NCI-H1105 treated with DMSO at 0.1 percent for 48 hours (cell line): ENCODE measurements around the gene ADAMTSL2.

Experiments used
- DNase-seq: peaks from one replicate; lab custom pipeline; 2025; lab: John Stamatoyannopoulos, UW

The ADAMTSL2 gene

DNA sequence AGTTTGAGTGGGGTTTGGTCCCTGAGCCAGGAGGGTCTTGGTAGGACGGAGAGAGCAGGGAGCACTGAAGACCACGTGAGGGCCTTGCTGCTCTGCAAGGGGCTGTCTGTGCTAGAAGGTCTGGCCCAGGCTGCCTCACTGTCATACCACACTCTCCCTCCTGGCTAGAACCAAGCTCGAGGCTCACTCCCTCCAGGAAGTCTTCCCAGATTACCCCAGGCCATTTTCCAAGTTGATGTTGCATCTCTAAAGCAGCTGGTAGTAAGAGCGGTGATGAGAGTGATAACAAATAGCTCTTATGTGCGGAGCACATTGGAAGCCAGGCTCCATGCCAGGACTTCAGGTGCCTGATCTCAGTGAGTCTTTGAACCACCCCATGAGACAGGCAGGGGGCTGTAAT is 16.3 kb upstream of the ADAMTSL2 start:
- peak; percentile 64 for DNase-seq

DNA sequence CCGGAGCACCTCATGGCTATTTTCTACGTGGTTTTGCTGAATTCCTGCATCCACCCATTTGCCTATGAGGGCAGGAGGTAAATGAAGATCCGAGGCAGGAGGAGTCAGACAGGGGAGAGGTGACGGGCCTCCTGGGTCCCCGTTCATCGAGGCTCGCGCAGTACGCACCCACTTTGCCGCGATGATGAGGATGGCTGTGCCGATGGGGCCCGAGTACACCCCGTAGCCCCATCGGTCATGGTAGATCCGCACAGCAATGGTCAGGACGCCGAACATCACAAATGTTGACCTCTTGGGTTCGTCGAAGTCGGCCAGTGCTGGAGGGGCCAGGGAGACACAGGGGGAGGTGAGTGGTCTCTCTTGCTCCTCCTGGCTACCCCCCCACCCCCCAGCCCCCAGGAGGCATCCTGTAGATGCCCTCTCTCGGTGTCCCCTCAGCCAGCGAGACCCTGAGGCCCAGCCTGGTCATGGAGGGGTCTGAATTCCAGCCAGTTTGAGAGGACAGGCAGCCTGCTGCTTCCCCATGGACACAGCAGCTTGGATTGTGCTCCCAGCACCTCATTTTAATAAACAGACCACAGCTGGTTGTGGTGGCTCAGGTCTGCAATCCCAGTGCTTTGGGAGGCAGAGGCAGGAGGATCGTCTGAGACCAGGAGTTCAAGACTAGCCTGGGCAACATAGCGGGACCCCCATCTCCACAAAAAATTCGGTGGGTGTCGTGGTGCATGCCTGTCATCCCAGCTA is 15.6 kb upstream of the ADAMTSL2 start:
- DNase-seq = no peak

DNA sequence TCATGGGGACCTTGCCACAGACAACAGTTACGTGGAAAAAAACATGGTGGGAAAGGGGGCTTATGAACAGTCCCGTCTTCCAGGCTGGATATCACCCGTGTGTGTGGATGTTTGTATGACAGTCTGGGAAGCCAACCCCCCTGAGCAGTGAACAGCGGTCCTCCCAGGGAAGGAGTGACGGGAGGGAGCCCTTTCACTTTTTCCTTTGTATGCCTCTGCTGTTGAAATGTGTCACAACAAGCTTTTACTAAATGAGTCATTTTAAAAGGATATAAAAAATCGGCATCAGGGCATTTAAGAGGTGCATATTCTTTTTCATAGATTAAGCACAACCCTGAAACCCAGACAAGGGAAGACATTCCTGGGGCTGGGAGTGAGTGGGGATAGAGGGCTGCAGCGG is 14.8 kb upstream of the ADAMTSL2 start:
- no peak for DNase-seq

DNA sequence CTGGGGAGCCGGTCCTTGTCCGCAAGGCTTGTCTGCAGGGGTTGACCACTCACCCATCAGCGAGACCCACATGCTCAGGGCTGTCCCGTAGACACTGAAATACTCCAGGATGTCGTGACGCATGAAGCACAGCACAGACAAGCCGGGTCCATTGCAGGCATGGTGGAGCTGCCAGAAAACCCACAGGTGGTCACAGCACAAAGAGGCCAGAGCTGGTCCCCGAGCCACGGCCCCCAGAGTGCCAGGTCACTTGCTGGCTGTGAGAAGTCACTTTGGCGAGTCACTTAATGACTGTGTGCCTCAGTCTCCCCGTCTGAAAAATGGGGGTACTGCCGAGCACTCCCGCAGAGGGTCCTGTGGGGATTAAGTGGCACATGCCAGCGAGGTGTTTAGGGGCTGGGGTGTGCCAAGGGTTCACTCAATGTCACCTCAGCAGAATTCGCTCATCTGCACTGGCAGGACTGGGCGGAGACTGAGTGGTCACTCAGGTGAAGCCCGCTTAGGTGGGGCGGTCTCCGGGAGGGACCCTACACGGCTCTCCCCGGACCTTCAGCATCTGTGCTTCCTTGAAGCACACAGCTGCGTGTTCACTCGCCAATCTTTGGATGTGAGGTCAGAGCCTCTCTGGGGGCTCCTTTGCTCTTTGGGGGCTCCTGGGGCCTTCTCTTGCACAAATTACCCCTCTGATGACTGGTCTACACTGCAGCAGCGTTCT is 14.2 kb upstream of the ADAMTSL2 start:
- DNase-seq = no peak

DNA sequence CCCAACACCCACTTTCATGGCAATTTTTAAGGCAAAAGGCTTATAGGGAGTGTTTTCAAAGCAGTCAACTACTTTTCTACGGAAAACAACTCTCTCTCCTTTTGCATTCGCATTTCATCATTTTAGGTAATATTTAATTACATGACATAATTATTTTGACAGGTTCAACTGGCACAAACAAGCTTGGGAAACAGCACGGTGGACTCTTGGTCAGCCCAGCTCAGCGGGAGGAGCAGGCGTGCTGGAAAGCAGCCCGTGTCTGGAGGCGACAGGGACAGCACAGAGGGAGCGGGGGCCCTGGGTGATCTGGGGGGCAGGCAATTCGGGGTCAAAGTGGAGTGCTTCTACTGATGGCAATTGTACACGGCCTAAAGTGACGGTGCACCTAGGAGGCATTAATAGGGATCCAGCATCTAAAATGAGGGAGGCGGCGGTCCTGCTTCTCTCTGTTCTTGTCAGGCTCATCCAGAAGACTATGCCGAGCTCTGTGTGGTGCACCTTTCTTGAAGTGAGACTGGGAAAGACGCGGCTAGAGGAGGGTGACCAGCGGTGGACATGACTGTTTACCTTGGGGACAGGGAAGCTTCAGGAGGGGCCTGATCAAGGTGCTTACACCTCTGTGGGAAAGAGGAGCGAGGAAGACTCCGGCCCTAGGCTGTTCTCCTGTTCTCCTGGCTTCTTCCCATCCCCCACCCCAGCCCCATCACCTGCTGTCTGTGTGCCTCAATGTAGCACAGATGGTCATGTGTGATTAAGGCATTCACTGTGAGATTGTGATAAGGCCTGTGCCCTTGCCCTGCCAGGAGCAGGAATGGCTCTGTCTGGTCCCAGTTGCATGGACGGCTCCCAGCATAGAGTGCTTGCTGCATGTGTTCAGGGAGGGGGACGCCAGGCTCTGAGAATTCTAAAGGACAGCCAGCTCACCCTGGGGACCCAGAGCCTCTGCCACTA is 13.1 kb upstream of the ADAMTSL2 start:
- DNase-seq = no peak

DNA sequence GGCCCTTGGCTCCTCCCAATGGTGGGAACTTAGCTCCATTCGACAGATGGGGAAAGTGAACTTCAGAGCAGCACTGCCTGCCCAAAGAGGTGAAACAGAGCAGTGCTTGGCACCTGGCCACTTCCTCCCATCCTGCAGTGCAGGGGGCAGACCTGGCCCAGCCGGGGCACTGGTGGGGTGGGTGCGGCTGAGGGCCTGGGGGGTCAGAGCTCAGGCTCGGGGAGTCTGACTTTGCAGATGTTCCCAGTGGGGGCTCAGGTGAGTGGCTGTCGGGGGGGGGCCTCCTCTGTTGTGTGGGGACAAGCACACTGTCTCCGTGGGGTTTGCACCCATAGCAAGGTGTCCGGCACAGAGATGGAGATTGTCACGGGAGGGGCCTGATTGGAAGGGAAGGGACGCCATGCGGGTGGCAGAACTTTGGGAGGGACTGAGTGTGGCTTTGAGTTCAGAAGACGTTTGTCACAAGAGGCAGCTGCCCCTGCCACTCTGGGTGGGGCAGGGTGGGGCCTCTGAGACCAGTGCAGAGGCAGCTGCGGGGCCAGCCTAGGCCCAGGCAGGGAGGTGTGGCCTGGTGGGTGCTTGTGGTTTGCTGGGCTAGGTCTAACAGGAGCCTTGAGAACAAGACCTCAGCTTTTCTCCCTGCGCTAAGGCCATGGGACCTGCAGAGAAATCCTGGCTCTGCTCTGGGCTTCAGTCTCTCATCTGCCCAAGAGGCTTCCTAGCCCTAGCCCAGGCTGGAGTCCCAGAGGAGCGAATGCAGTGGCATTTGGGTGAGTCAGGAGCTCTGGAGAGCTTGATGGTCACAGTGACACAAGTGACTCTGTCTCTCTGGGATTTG is 12.2 kb upstream of the ADAMTSL2 start:
- DNase-seq = no peak

DNA sequence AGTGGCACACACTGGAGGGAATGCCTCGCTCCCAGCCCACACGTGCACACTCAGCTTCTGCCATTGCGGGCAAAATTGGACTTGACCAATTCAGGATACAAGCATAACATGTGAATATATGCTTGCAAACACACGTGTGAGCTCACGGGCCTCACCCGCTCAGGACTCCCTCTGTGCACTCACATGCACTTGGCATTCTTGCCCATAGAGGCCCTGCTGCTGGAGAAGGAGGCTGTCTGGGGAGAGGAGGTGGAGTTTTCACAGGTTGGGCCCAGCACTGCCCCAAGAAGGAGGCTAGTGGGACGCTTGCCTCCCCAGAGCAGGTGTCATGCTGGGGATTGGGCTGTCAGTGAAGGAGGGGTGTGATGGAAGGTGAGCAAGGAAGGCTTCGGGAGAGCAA is 11.4 kb upstream of the ADAMTSL2 start:
- DNase-seq = no peak

DNA sequence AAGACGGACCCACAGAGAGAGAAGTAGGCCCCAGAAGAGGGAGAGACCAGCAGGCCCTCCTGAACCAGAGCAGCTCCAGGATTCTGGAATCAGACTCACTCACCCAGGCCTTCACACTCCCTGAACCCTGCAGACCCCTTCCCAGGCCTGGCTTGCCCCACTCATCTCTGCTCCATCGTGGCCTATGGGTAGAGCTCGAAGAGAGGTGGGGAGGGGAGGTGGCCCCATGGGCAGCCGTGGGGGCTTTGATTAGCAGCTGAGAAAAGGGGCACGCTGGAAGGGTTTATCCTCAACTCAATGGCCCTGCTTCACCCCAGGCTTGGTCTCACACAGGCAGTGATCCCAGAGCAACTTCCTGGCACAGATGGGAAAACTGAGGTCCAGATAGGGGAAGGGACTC is 10.4 kb upstream of the ADAMTSL2 start:
- no peak for DNase-seq

DNA sequence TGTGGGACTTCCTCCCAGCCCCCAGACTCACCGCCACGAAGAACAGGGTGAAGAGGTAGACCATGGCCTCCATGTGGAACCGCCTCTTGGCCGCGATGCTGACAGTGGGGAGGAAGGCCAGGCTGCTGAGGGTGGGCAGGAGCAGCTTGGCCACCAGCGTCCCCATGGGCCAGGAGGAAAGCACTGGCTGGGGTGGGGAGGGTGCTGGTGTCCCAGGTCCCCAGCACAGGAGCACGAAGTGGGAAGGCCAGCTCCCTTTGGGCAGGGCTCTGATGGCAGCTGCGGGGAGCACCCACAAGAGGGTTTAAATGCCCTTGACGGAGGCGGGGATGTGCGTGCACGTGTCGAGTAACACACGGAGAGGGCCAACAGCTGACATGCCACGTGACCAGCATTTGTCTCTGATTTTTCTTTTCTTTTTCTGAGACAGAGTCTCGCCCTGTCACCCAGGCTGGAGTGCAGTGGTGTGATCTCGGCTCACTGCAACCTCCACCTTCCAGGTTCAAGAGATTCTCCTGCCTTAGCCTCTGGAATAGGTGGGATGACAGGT is 9.8 kb upstream of the ADAMTSL2 start, which contains the start of gene MYMK:
Gene MYMK, minus strand, starts transcription at position 281 of the 550 bp plus-strand sequence. Its CDS starts 115 bp downstream, at position 166.
- DNase-seq = no peak

DNA sequence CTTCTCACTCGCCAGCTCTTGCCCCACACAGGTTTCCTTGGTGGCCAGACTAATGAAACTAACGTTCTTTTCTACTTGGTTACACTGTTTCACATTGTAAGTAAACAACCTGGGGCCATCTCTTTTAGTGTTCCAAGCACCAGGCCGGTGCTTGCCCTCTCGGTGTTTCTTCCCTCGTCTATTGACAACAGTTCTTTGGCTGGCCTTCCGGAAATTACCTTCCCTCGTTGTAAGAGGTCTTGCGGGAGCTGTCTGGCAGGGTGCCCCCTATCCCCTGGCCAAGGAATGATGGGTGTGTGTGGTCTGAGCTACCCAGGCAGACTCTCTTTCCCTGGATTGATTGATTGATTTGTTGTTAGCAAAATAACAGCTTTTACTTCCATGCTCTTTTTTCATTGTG is 8.8 kb upstream of the ADAMTSL2 start:
- DNase-seq = no peak

DNA sequence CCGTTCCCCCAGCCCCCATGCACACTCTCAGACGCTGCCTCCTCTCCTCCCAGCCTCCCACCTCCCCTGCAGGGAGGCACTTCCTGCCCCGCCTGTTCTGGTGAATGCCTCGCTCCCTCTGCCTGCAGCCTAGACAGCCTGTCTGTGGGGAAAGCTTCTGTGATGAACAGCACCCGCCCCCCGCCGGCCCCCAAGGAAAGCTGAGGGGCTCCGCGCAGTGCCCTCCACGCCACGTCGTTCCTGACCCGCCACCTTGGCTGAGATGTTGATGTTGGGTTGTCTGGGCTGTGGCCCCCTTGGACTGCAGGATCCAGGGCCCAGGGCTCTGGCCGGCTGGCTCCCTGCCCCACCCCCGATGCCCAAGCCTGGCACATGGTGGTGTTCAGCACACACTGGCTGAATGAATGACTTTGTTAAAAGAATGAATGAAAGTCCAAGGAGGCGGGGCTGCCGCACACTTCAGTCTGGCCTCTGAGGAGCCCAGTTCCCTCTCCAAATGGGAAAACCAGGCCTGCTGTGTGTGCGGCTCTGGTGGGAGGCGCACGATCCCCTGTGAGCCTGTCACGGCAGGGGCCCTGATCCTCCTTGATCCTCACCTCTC is 7.7 kb upstream of the ADAMTSL2 start:
- DNase-seq = no peak

DNA sequence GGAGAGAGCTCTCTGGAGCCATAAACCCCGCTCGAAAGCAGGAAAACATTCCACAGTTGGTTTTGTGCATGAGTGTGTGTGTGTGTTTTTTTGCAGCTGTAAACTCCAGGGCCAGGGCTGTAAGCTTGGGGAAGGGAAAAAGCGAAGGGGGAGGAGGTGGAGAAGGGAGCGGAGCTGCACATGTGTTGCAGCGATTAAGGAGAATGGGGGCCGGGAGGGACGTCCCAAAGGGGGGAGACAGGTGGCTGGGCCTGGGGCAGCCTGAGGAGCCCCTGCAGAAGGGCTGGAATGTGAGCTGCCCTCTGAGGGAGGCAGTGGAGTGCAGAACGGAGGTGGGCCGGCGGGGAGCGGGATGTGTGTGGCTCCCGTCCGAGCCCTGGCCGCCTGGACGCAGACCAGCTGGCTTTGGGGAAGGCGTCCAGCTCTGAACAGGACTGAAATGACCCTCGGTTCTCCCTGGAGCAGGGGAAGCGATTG is 7.0 kb upstream of the ADAMTSL2 start:
- no peak for DNase-seq

DNA sequence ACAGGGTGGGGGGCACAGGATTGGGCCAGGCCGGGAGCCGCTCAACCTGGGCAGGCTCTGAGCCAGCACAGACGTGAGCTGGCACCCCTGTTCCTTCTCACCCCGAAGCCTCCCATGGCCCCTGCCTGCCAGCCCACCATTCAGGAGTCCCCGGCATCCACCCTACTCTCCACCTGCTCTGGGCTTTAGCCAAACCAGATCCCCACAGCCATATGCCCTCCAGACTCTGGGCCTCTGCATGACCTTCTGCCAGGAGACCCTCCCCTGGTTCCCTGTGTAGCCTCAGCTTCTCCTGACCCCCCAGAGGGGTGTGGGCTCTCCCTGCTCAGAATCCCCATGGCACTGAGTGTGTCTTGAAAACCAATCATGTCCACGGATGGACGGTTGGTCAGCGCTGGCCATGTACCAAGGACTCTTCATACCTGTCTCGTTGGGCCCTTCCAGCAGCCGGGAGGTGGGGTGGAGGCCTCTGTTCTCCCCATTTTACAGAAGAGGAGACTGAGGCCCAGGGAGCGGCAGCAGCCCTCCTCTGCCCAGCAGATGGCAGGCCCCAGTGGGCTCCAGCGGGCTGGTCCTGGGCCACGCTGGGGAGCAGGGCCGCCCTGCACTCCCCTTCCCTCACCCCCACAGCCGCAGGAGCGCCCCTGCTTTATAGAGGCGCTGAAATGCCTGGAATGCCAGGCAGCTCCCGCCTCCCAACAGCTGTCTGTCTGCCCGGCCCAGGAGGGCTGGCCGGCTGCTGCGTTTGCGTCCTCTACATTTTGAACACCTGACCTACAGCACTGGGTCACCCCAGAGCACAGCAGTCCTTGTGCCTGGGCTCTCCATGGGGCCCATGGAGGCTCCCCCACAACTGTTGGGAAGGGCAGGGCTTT is 6.3 kb upstream of the ADAMTSL2 start:
- no peak for DNase-seq

DNA sequence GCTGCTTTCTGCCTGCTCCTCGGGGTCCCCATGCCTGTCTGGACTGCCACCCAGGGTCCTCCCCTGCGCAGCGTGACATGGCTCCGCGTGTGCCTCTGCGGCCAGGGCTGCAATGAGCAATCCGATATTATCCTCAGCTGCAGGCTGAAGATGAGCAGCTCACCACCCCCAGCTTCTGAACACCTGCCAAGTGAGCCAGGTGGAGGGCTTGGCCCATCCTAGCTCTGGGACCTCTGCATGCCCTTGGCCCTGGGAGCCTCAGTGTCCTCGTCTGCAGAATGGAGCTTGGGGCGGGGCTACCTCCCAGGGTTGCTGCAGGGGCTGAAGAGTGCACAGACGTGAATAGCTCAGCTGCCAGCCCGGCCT is 5.6 kb upstream of the ADAMTSL2 start:
- peak; percentile 12 for DNase-seq

DNA sequence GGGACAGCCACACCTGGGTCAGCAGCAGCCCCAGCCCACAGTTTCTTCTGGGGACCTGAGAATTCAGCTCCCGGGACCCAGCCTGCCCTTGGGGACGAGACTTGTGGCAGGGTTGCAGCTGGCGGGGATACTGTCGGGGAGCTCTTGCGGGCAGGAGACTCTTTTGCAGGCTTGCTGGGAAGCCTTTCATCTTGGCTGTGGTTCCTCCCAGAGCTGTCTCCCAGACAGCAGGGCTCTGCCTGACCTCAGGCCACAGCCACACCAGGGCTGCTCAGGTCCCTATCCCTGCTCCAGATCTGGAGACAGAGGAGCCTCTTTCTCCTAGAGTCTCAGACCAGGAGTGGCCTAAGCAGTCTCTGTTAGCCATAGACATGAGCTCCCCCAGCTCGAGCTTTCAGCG is 5.0 kb upstream of the ADAMTSL2 start:
- DNase-seq = no peak

DNA sequence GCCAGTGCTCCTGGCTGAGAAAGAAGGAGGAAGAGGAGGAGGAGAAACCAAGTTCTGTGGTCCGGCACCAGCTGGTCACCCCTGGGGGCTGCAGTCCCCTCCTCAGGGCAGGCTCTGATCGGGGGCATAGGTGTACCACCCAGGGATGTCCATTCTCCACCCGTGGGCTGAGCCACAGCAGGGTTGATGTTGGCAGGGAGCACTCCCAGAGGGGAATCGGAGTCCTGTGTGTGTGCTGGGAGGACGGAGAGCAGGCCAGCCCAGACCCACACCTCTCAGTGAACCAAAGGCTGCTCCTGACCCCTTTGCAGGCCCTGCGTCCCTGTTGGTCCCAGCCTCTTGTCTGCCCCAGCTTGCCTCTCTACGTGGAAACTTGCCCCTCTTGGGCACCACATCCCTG is 4.6 kb upstream of the ADAMTSL2 start:
- DNase-seq = no peak

DNA sequence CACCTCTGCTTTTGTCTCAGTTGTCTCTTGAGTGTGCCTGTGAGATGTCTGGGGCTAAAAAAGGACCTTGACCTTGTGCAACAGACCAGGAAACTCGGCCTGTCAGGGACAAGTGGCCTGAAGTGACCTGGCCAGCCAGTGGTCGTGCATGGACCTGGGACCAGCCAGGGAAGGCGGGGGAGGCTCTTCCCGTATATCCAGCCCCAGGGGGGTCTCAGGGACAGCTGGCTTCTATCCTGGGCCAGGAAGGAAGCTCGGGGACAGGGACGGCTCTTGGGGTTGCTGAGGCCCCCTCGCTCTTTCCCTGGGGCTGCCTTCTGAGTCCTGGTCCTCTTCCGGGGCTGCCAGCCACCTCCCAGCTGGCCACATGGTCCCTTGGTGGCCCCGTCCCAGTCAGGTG is 3.2 kb upstream of the ADAMTSL2 start:
- no peak for DNase-seq

DNA sequence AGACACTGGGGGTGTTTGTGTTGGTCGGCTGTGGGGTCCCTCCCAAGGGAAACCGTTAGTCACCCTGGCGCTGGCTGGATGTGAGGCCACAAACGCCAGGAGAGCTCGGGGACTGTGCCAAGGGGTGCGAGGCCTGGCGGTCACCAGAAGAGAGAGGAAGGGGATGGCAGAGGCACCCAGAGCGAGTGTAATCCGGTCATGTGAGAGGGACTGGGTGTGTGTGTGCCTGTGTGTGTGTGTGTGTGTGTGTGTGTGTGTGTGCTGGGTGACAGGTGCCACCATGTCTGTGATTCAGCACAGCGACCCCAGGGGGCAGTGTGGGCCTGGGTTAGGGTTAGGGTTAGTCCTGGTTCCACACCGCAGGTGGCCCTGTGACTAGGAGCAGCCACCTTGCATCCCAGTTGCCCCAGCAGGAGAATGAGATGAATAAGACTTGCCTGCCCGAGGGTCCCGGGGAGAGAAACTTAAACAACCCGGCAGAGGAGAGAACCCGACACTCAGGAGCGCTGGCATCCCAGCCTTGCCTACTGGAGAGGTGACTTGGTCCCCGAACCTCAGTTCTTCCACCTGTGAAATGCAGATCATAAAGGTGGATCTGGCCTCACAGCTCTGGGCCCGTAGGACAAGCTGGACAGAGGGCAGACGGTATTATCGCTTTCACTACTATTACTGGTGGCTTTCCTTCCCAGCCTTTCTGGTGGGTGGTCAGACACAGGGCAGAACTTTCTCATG is 1.4 kb upstream of the ADAMTSL2 start:
- peak; percentile 62 for DNase-seq

DNA sequence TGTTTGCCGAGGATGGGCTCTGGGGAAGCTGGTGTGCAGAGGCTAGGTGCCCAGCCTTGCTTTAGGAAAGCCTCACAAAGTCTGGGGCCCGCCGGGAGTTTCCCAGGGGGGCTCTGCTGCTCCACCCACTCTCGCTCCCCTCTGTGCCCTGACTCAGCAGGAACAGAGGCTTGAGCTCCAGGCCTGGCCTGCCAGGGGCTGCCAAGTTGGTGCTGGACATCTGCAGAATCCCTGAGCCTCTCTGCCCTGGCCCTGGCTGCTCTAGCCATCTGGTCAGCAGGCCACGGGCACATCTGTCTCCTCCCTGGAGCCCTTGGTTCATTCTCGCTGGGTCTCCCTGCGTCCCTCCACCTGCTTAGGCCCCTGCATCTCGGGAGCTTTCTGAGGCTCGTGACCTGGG is 647 bp upstream of the ADAMTSL2 start:
- no peak for DNase-seq
